ENCODE measurements around the gene PPFIBP1. TPM values are rescaled to one million over a fixed set of nuclear protein-coding genes. Genes with fewer than 3 reads are reported as not detected.

The PPFIBP1 gene
- total RNA-seq, 1 donor from 2014 or later = 31.1 TPM

GRCh38 chr12:27554421-27555186 is 30.6 kb downstream of the PPFIBP1 start:
- TF ChIP-seq CTCF (IDR thresholded peaks at IDR 0.05; ENCODE audit: insufficient read depth, low read length, severe bottlenecking) = no peak
- FAIRE-seq = no peak
- Histone ChIP-seq H3K27me3 (ENCODE audit: control insufficient read depth, insufficient read depth, low read length) (no peaks in the 10 kb centered on the region), H3K36me3 (ENCODE audit: control insufficient read depth, insufficient read depth, low read length) (peaks cover 5% of the 10 kb centered on the region), H3K4me3 (ENCODE audit: low read depth, low read length) (no peak overlapping the region)
- DNase-seq (ENCODE audit: low read depth) = no peak

DNA sequence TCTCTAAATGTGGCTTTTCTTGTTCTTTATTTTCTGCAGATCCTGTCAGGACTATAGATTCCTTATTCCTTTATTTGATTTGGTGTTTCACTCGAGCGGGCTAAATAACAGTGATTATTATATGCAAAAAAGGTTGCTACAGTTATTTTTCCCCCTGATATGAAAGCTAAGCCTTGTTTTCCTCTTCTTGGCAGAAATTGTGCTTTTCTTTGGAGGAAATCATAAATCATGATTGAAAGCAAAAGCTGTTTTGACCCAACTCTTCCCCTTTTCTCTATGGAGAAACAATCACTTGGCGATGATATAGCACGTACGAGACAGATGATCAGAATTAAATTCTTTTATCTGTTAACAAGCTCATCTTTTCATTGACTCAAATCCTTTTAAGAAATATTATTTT is 31.4 kb downstream of the PPFIBP1 start:
- DNase-seq (ENCODE audit: low read depth) = no peak
- FAIRE-seq = no peak
- Histone ChIP-seq H3K4me3 (ENCODE audit: low read depth, low read length) (no peak overlapping the region), H3K36me3 (ENCODE audit: control insufficient read depth, insufficient read depth, low read length) (peaks cover 5% of the 10 kb centered on the region), H3K27me3 (ENCODE audit: control insufficient read depth, insufficient read depth, low read length) (no peaks in the 10 kb centered on the region)
- no peak for TF ChIP-seq CTCF (IDR thresholded peaks at IDR 0.05; ENCODE audit: insufficient read depth, low read length, severe bottlenecking)

DNA sequence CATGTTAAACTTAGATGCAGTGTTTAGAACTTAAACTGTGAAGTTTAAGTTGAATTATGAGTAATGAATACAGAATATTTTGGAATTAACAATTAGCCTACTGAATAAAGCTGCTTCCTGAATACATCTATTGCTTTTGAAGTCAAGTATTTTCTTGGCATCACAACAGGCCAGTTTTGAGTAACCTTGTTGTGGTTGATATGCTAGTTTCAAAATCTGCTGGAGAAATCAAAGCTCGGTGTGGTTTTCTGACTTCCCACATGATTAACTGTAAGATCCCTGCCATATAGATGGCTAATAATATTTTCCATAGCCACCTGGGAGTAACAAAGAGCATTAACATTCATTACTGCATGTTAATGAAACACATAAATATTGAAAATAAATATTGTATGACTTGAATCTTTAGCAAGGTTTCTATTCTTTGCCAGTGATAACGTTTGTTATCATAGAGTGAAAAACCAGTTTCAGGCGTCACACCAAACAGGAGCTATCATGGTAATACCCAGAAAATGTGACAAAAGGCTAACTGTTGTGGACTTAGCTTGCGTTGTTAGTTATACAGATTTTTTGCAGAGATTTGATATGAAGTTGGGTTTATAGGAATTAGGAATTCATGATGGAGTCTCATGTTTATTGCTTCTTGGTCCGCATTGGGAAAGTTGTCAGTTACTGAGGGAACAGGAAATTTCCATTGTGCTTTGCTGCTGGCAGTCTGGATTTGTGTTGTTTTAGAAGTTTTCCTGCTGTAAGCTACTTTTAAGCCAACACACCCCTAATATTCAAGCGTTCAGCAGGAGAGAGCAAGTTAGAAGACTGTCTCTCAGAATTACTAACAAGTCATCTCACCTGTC is 32.1 kb downstream of the PPFIBP1 start:
- Histone ChIP-seq H3K36me3 (ENCODE audit: control insufficient read depth, insufficient read depth, low read length) (peaks cover 5% of the 10 kb centered on the region), H3K27me3 (ENCODE audit: control insufficient read depth, insufficient read depth, low read length) (no peaks in the 10 kb centered on the region), H3K4me3 (ENCODE audit: low read depth, low read length) (no peak overlapping the region)
- DNase-seq (ENCODE audit: low read depth) = no peak
- FAIRE-seq = no peak
- no peak for TF ChIP-seq CTCF (IDR thresholded peaks at IDR 0.05; ENCODE audit: insufficient read depth, low read length, severe bottlenecking)

- Histone ChIP-seq H3K4me3 (ENCODE audit: low read depth, low read length) (no peak overlapping the region), H3K27me3 (ENCODE audit: control insufficient read depth, insufficient read depth, low read length) (no peaks in the 10 kb centered on the region), H3K36me3 (ENCODE audit: control insufficient read depth, insufficient read depth, low read length) (no peaks in the 10 kb centered on the region)
- TF ChIP-seq CTCF (IDR thresholded peaks at IDR 0.05; ENCODE audit: insufficient read depth, low read length, severe bottlenecking) = no peak
- DNase-seq (ENCODE audit: low read depth) (no peak), FAIRE-seq (no peak)
Measured at GRCh38 chr12:27560126-27560525, 36.1 kb downstream of the PPFIBP1 start.

DNA sequence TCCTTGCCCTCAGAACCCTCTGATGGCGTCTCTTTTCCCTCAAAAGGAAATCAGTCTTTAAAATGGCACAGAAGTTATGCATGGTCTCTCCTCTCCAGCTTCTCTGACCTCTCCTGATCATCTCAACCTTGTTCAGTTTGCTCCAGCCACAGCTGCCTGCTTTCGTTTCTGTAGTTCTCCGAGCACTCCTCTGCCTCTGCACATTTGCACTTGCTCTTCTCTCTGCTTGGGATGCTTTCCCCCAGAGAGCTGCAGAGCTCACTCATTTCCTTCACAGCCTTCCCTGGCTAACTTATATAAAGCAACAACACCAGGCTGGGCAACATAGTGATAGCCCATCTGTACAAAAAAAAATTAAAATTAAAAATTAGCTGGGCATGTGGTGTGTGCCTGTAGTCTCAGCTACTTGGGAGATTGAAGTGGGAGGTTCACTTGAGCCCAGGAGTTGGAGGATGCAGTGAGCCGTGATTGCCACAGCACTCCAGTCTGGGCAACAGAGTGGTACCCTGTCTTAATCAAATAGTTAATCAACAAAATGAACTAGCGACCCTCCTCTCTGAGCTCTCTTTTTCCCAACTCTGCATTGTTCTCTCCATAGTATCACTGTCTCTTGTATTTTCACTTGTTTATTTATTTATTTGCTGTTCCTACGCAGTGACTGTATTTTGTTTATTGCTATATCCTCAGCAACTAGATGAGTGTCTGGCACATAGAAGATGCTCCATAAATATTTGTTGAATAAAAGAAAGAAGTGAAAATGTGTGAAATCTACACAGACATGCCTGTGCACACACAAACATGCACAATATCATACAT is 37.7 kb downstream of the PPFIBP1 start:
- no peak for FAIRE-seq
- DNase-seq (ENCODE audit: low read depth) = no peak
- Histone ChIP-seq H3K36me3 (ENCODE audit: control insufficient read depth, insufficient read depth, low read length) (no peaks in the 10 kb centered on the region), H3K27me3 (ENCODE audit: control insufficient read depth, insufficient read depth, low read length) (no peaks in the 10 kb centered on the region), H3K4me3 (ENCODE audit: low read depth, low read length) (no peak overlapping the region)
- no peak for TF ChIP-seq CTCF (IDR thresholded peaks at IDR 0.05; ENCODE audit: insufficient read depth, low read length, severe bottlenecking)

All from bronchial epithelial cell (primary cell).